DND-41 (cell line): ENCODE data around the gene P3R3URF.

Source experiments
- CTCF ChIP-seq: IDR thresholded peaks from 2 replicates; pipeline ENCODE4 v1.5.1; 2012; ENCODE audit warnings: borderline replicate concordance, low read length, moderate library complexity, mild to moderate bottlenecking; ENCODE audit not compliant: poor library complexity, severe bottlenecking; ENCODE audit errors: extremely low read depth
- EZH2 ChIP-seq: IDR thresholded peaks from 3 replicates; pipeline ENCODE4 v1.6.1; 2012; ENCODE audit warnings: borderline replicate concordance, low read depth, mild to moderate bottlenecking, moderate library complexity, low read length, inconsistent platforms; ENCODE audit not compliant: severe bottlenecking

- TF ChIP-seq CTCF (no peak), EZH2 (no peak)
Measured at GRCh38 chr1:46174448-46175231, 1.6 kb downstream of the P3R3URF start, which contains the start of gene TSPAN1.
